Dermis microvascular lymphatic vessel endothelial cell (primary cell): ENCODE data around the gene BRIP1. TPM values are rescaled to one million over a fixed set of nuclear protein-coding genes. Genes with fewer than 3 reads are reported as not detected.
"Not testable (repeated sequence)": the region's sequence is repeated elsewhere in the genome, so short reads cannot be mapped to it uniquely, and the experiment has no call there.

Experiments used
- DNase-seq, 2 donors: peaks; one replicate each; pipeline versions ENCODE4 v3.0.0 to v3.0.0-alpha.2; 2010; ENCODE audit warnings: low read depth in 2 of 2
- total RNA-seq: library from RNA; depleted of rRNA; stranded (reverse); fragments of >200 nt; gene quantifications from 2 replicates; pipeline ENCODE4 v1.2.1, GENCODE V29; 2014

Gene BRIP1
- total RNA-seq, 1 donor from 2014 or later, result 6.4 TPM

- no peak for DNase-seq
These were observed 3.7 kb upstream of the BRIP1 start for GRCh38 chr17:61867033-61867432.

- no peak for DNase-seq
These were observed 436 bp upstream of the BRIP1 start for GRCh38 chr17:61863801-61864126.

GRCh38 chr17:61862105-61862574, 1.2 kb downstream of the BRIP1 start:
- no peak for DNase-seq

- not testable (repeated sequence) for DNase-seq
These were observed 2.9 kb downstream of the BRIP1 start for GRCh38 chr17:61860397-61860796.

GRCh38 chr17:61856035-61856434, 7.3 kb downstream of the BRIP1 start:
- DNase-seq, result no peak

- DNase-seq, result no peak
These were observed 10.5 kb downstream of the BRIP1 start for GRCh38 chr17:61852857-61853256.

- DNase-seq, result no peak
These were observed 13.7 kb downstream of the BRIP1 start for GRCh38 chr17:61849674-61850073.

- no peak for DNase-seq
These were observed 14.4 kb downstream of the BRIP1 start for GRCh38 chr17:61848896-61849295.

GRCh38 chr17:61848247-61848646, 15.1 kb downstream of the BRIP1 start:
- DNase-seq, result no peak

- DNase-seq, result no peak
These were observed 15.7 kb downstream of the BRIP1 start for GRCh38 chr17:61847659-61848058.

GRCh38 chr17:61846761-61847375, 16.5 kb downstream of the BRIP1 start:
- no peak for DNase-seq

GRCh38 chr17:61846088-61846487, 17.2 kb downstream of the BRIP1 start:
- DNase-seq, result no peak

- DNase-seq, result no peak
These were observed 19.9 kb downstream of the BRIP1 start for GRCh38 chr17:61843435-61843834.

GRCh38 chr17:61842899-61843298, 20.4 kb downstream of the BRIP1 start:
- no peak for DNase-seq

GRCh38 chr17:61839300-61839786, 24.0 kb downstream of the BRIP1 start:
- no peak for DNase-seq

GRCh38 chr17:61837175-61838051, 25.9 kb downstream of the BRIP1 start:
- DNase-seq, result peak; percentile 55 to 78

- no peak for DNase-seq
These were observed 26.8 kb downstream of the BRIP1 start for GRCh38 chr17:61836266-61837174.

- DNase-seq, result no peak
These were observed 27.7 kb downstream of the BRIP1 start for GRCh38 chr17:61835606-61836005.

GRCh38 chr17:61834610-61835009, 28.7 kb downstream of the BRIP1 start:
- DNase-seq, result no peak

GRCh38 chr17:61833536-61834193, 29.7 kb downstream of the BRIP1 start:
- DNase-seq, result peak in 1 of 2 donors; percentile 6

- DNase-seq, result no peak
These were observed 30.9 kb downstream of the BRIP1 start for GRCh38 chr17:61832463-61832862.
